Measurements from ENCODE around the gene TTPAL.
A peak's percentile ranks its signal among the peaks of the same experiment; 100 is the strongest.

GRCh38 chr20:44475694-44476560 is at the start of gene TTPAL:
- TF ChIP-seq EP300 (IDR thresholded peaks at IDR 0.05) (no peak), CTCF (IDR thresholded peaks at IDR 0.05) (peak in 2 of 4 experiments; percentile 10 to 41)

Data from sigmoid colon (tissue), 4 donors.